OCI-M2 (cell line): Measurements from ENCODE around the gene FUT4.
"Not testable (repeated sequence)": the region's sequence is repeated elsewhere in the genome, so short reads cannot be mapped to it uniquely, and the experiment has no call there.

Source experiments
- DNase-seq: peaks from one replicate; lab custom pipeline; 2025; ENCODE audit not compliant: unreplicated experiment; lab: John Stamatoyannopoulos, UW

The FUT4 gene

DNA sequence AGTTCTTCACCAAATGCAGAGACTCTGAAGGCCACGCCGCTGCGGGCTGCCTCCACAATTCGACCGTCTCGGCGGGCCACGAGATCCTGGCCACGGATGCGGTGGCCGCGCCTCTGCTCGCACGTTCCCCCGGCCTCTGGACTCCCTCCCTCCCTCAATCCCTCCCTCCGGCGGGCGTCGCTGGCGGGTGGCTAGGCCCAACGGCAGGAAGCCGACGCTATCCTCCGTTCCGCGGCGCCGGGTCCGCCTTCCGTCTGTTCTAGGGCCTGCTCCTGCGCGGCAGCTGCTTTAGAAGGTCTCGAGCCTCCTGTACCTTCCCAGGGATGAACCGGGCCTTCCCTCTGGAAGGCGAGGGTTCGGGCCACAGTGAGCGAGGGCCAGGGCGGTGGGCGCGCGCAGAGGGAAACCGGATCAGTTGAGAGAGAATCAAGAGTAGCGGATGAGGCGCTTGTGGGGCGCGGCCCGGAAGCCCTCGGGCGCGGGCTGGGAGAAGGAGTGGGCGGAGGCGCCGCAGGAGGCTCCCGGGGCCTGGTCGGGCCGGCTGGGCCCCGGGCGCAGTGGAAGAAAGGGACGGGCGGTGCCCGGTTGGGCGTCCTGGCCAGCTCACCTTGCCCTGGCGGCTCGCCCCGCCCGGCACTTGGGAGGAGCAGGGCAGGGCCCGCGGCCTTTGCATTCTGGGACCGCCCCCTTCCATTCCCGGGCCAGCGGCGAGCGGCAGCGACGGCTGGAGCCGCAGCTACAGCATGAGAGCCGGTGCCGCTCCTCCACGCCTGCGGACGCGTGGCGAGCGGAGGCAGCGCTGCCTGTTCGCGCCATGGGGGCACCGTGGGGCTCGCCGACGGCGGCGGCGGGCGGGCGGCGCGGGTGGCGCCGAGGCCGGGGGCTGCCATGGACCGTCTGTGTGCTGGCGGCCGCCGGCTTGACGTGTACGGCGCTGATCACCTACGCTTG is at the start of gene FUT4:
TSS of gene FUT4 (plus strand) at position 227 of the 951 bp plus-strand sequence. CDS start at position 440, 213 bp downstream.
- DNase-seq, result no peak

GRCh38 chr11:94494126-94494680 is 49.5 kb upstream of the FUT4 start:
- DNase-seq, result no peak

GRCh38 chr11:94500181-94500580 is 43.5 kb upstream of the FUT4 start:
- DNase-seq, result no peak

GRCh38 chr11:94501522-94501921 is 42.2 kb upstream of the FUT4 start:
- no peak for DNase-seq

GRCh38 chr11:94504689-94505293 is 38.9 kb upstream of the FUT4 start:
- DNase-seq, result no peak

DNA sequence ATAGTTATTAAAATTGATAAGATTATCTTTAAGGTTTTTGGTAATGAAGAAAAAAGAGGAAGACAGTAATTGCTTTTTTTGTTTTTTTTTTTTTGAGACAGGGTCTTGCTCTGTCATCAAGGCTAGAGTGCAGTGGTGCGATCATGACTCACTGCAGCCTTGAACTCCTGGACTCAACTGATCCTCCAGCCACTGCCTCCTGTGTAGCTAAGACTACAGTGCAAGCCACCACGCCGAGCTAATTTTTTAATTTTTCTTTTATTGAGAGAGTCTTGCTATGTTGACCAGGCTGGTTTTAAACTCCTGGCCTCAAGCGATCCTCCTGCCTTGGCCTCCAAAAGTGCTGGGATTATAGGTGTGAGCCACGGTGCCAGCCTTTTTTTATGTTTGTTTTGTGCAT is 37.2 kb upstream of the FUT4 start:
- DNase-seq, result not testable (repeated sequence)

DNA sequence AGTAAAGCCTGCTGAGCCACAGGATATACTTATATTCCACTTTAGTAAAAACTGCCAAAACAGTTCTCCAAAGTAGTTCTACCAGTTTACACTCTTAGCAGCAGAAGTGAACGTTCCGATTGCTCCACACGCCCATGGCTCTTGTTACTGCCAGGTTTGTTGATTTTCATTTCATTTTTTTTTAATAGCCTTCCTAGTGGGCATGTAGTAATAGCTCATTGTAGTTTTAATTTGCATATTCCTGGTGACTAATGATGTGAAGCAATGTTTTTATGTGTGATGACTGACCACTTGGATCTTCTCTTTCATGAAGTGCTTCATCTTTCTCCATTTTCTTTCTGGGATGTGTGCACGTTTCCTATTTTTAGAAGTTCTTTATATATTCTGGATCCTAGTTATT is 36.2 kb upstream of the FUT4 start:
- no peak for DNase-seq

DNA sequence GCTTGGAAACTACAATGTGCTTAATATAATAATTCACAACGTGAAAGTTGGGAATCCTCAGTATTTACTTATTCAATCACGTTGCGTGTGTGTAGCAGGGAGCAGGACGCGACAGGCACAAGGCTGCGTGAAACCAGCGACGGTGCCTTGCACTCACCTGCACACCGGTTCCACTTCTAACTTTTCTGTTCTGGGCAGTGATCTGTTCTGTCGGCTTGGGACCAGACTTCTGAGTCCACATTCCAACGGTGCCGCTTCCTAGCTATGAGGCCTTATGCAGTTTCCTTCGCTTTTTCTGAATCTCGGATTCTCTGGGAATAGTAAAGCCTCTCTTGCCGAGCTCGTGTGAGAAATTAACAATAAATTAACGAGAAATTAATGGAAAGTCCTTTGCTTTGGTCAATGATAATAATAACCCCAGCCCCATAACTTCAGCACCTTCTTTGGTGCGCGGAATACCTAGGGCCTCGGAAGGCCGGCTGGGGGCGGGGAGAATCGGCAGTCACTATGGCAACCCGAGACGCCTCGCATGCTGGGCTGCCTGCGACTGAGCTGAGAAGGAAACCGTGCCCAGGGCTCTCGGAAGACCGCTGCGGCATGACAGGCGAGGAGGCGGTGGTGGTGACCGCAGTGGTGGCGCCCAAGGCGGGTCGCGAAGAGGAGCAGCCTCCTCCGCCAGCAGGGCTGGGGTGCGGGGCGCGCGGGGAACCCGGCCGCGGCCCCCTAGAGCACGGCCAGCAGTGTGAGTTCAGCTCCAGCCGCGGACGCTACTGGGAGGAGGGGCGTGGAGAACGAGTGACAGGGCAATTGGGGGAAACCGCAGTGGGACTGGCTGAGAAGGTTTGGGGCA is 31.6 kb upstream of the FUT4 start, which contains the start of gene C11orf97:
TSS of gene C11orf97 (plus strand) at position 530 of the 850 bp plus-strand sequence. CDS start at position 598, 68 bp downstream.
- no peak for DNase-seq

DNA sequence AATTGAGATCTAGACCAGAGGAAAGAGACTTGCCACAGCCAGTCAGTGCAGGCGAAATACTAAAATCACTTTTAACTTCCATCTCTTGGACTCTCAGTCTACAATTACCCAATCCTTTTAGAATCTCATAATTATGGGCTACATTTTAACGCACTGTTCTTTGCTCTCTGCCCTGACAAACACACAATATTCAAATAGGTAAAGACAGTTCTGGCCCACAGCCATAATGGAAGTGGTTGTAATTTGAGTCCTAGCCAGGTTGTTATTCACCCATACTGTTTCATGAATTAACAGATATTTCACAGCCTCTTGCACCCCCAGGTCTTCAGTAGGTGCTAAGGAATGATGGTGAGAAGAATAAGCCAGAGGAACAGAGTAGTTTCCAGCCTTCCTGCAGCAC is 30.6 kb upstream of the FUT4 start:
- no peak for DNase-seq

- no peak for DNase-seq
These were observed 28.3 kb upstream of the FUT4 start for GRCh38 chr11:94515398-94515797.

DNA sequence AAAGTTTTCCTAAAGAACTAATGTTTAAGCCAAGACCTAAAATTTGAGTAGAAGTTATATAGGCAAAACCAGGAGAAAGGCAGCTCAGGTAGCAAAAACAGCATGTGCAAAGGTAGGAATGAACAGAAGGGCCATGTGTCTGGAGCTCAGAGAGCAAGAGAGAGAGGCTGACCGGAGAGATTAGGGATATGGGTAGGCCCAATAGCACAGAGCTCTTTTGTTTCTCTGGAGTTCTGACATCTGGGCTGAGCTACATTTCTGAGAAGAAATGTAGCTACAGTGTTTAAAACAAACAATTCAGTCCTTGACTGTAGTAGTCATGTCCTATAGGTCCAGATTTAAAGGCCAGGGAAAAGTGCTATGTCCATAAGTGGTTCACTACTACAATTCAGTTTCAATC is 27.0 kb upstream of the FUT4 start:
- no peak for DNase-seq

DNA sequence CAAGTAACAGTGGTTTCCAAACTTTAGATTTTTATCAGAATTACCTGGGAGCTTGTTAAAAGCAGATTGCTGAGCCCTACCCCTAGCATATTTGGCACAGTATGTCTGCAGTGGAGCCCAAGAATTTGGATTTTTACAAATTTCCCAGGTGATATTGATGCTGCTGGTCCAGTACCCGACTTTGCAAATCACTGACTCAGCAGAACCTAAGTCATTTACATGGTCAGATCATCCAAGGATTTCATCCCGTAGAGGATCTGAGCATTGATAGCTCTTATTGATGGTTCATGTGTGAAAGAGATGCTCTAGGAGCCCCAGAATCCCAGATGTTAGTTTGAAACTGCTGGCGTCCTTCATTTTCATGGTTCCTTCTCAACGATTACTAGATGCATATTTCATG is 25.4 kb upstream of the FUT4 start:
- DNase-seq, result no peak

DNA sequence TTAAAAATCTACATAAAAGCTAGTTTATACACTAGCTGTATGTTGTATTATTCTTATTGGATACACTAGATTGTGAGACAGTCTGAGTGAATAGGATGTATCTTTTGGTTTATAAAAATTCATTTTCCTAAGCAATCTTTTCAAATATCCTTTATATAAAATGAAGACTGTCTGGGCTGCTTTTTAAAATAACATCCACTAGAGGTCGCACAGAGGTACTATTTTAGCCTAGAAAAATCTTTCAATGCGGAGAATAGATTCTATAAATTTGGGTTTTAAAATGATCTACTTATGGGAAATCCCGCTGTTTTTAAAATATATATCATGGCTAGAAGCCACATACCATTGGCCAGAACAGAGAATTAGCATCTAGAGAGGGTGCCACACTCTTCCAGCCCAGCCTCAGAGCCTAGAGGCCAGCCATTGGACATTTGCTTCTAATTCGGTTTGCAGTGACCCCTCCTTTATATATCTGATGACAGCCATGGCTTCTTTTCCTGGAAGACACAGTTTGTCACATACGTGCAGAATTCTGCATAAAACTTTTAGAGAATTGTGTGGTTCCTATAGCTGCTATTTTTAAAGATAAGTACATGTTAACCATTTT is 24.1 kb upstream of the FUT4 start:
- peak; percentile 14 for DNase-seq

DNA sequence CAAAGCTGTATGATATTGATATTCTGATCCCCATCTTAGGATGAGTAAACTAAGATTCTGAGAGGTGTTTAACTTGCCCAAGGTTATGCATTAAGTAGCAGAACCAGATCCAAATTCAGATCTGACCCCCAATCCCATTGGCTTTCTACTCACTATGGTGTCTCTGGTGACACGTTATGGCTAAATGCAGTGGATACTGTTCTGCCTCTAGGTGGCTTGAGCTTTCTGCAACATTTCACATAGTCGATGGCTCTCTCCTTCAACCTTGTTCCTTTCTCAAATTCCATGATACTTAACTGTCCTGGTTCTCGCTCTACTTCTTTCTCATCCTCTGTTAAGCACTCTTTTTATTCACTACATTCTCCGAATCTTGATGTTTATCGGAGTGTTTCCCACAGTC is 22.0 kb upstream of the FUT4 start:
- DNase-seq, result no peak

GRCh38 chr11:94524341-94524740 is 19.4 kb upstream of the FUT4 start:
- no peak for DNase-seq

DNA sequence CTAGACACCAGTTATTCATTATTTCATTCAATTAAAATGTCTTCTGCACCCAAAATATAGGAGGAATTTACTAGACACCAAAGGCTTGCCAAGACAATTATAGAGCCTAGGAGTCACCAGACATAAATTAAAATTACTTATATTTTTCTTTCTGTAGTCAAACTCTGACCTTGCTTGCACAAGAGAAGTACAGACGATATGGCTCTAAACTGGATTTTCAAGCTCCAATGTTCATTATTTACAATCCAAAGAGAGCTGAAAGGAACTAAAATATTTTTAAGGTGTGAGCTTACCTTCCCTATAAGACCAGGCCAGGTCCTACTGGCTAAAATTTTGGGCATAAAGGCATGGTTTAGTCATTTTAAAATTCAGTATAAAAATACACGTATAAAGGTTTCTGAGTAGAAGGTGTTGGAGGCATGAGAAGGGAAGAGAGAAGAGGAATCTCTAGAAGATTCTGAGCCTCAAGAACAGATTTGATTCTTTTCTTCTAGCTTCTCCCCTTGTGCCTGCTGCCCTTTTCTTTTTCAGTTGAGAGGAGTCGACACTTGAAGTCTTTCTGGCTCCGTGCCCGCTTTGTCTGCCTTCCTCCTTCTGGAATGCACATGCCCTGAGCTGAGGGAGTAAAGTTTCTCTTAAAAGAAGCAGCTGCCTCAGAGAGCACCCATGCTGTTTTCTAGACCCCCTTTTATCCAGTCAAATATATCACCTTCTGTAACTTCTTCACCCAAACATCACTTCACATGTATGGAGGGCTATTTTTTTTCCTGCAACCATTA is 18.0 kb upstream of the FUT4 start:
- DNase-seq, result no peak

DNA sequence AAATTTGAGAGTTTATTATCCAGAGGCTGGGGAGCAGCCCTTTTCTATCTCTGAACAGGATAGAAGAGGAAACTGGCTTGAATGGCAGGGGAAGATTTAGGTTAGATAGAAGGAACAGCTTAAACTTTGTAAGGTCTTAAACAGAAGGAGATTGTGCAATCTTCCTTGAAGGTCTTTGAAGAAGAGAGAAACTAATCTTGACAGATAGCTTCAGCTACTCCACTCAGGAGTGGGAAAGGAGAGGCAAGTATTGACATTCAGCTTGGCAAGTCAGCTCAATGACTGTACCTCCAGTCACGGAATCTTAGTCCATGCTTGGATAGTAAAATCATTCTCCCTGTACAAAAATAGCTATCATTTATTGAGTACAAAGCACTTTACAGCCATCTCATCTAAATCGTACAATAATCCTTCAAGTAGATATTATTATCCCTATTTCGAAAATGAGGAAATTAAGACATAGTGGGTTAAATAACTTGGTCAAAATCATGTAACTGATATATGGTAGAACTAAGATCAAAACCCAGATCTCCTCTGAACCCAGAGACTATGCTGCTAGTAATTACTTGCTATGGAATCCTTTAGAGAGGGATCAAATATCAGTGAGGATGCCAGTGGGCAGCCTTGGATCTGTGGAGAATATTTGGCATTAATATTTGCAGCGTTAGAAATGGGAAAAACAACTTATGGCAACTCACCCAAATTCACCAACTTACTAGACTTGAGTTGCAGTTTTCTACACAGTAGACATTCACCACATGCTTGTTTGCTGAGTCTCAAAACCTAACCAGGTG is 16.9 kb upstream of the FUT4 start:
- DNase-seq, result no peak

- no peak for DNase-seq
These were observed 15.2 kb upstream of the FUT4 start for GRCh38 chr11:94528551-94528950.

GRCh38 chr11:94532211-94532610 is 11.5 kb upstream of the FUT4 start:
- DNase-seq, result no peak
